CD14-positive monocyte (primary cell): ENCODE results near the gene RFX2. TPM values are rescaled to one million over a fixed set of nuclear protein-coding genes. Genes with fewer than 3 reads are reported as not detected.

Experiments used
- DNase-seq, 3 donors: peaks; one replicate each; pipeline ENCODE4 v3.0.0-alpha.2; 2011 to 2022
- H2AFZ ChIP-seq: 2 replicates; pipeline ENCODE4 v1.6.0; 2012; ENCODE audit warnings: mild to moderate bottlenecking, low read depth, low read length, inconsistent platforms; ENCODE audit not compliant: insufficient read depth, poor library complexity, severe bottlenecking
- H3K27ac ChIP-seq, 2 donors: 1 replicate in 1 of 2; 2 replicates in 1 of 2; pipeline ENCODE4 v1.5.1; 2012 to 2013; ENCODE audit warnings: low read length in 2 of 2, control low read depth in 1 of 2, inconsistent platforms in 1 of 2, low read depth in 1 of 2, mild to moderate bottlenecking in 1 of 2
- H3K27me3 ChIP-seq, 2 donors: one replicate each; pipeline versions ENCODE4 v1.6.0 to v1.6.1; 2011 to 2013; ENCODE audit warnings: low read length in 2 of 2; ENCODE audit not compliant: control insufficient read depth in 2 of 2, insufficient read depth in 2 of 2
- H3K36me3 ChIP-seq, 2 donors: replicated peaks in 1 of 2; 1 replicate in 1 of 2; 2 replicates in 1 of 2; pipeline versions ENCODE4 v1.5.1 to v1.6.1; 2012 to 2013; ENCODE audit warnings: low read length in 2 of 2, control low read depth in 1 of 2, inconsistent platforms in 1 of 2, mild to moderate bottlenecking in 1 of 2; ENCODE audit not compliant: insufficient read depth in 2 of 2, control insufficient read depth in 1 of 2
- H3K4me1 ChIP-seq, 2 donors: 1 replicate in 1 of 2; 2 replicates in 1 of 2; pipeline versions ENCODE4 v1.5.1 to v1.6.1; 2012 to 2013; ENCODE audit warnings: low read length in 2 of 2, control low read depth in 1 of 2, inconsistent platforms in 1 of 2, mild to moderate bottlenecking in 1 of 2, moderate library complexity in 1 of 2; ENCODE audit not compliant: insufficient read depth in 2 of 2, control insufficient read depth in 1 of 2
- H3K4me2 ChIP-seq: replicated peaks from 2 replicates; pipeline ENCODE3; 2012; ENCODE audit warnings: low read length, moderate library complexity, mild to moderate bottlenecking; ENCODE audit not compliant: poor library complexity, severe bottlenecking; ENCODE audit errors: extremely low read depth
- H3K4me3 ChIP-seq, 3 experiments: fragments of 200-600 bp in 1 of 3; sonication (generic) in 1 of 3; replicated peaks in 1 of 3; 1 replicate in 2 of 3; 2 replicates in 1 of 3; pipeline ENCODE4 v1.5.1; 2011 to 2013; ENCODE audit warnings: low read length in 3 of 3, mild to moderate bottlenecking in 3 of 3, control low read depth in 2 of 3, low read depth in 2 of 3, inconsistent platforms in 1 of 3, moderate library complexity in 1 of 3
- H3K79me2 ChIP-seq: 2 replicates; pipeline ENCODE4 v1.6.0; 2012; ENCODE audit warnings: mild to moderate bottlenecking, control low read depth, inconsistent platforms, low read length, moderate library complexity; ENCODE audit not compliant: insufficient read depth
- H3K9ac ChIP-seq: 2 replicates; pipeline ENCODE4 v1.6.0; 2017; ENCODE audit warnings: low read length, mild to moderate bottlenecking; ENCODE audit not compliant: insufficient read depth, poor library complexity, severe bottlenecking
- H3K9me3 ChIP-seq, 2 donors: replicated peaks in 1 of 2; 1 replicate in 1 of 2; 2 replicates in 1 of 2; pipeline versions ENCODE4 v1.5.1 to v1.6.1; 2012 to 2013; ENCODE audit warnings: low read length in 2 of 2, control low read depth in 1 of 2; ENCODE audit not compliant: control insufficient read depth in 1 of 2, insufficient read depth in 1 of 2
- H4K20me1 ChIP-seq: 2 replicates; pipeline ENCODE4 v1.6.0; 2012; ENCODE audit warnings: mild to moderate bottlenecking, low read length, control low read depth, moderate library complexity; ENCODE audit not compliant: insufficient read depth
- H3K27ac Mint-ChIP-seq, 7 donors: one replicate each; pipeline ENCODE4 v1.8.0; 2020; ENCODE audit warnings: mild to moderate bottlenecking in 7 of 7, mixed read lengths in 7 of 7, moderate library complexity in 6 of 7, inconsistent platforms in 2 of 7
- H3K27me3 Mint-ChIP-seq, 3 donors: one replicate each; pipeline ENCODE4 v1.8.0; 2021 to 2022; ENCODE audit warnings: low read depth in 3 of 3, mild to moderate bottlenecking in 3 of 3, mixed read lengths in 3 of 3, moderate library complexity in 3 of 3, inconsistent platforms in 1 of 3
- H3K36me3 Mint-ChIP-seq, 2 donors: one replicate each; pipeline ENCODE4 v1.8.0; 2020; ENCODE audit warnings: mixed read lengths in 2 of 2, inconsistent platforms in 1 of 2, mild to moderate bottlenecking in 1 of 2
- H3K4me1 Mint-ChIP-seq: one replicate; pipeline ENCODE4 v1.8.0; 2020; ENCODE audit warnings: mild to moderate bottlenecking, mixed read lengths
- H3K4me3 Mint-ChIP-seq, 2 donors: one replicate each; pipeline ENCODE4 v1.8.0; 2020; ENCODE audit warnings: mild to moderate bottlenecking in 2 of 2, mixed read lengths in 2 of 2, moderate library complexity in 1 of 2
- H3K9me3 Mint-ChIP-seq, 7 donors: one replicate each; pipeline ENCODE4 v1.8.0; 2020 to 2022; ENCODE audit warnings: mixed read lengths in 7 of 7, mild to moderate bottlenecking in 6 of 7, moderate library complexity in 6 of 7, inconsistent platforms in 2 of 7
- CTCF ChIP-seq: fragments of 200-600 bp; IDR thresholded peaks from one replicate; pipeline ENCODE4 v1.8.0; 2022; ENCODE audit warnings: antibody characterized with exemption, mild to moderate bottlenecking
- WGBS: methylation state at CpG from one replicate; pipeline ENCODE4 v1.1.5; 2013; ENCODE audit warnings: missing lambda C conversion rate; ENCODE audit not compliant: insufficient coverage; 5-methylcytosine and 5-hydroxymethylcytosine counted together
- intact Hi-C, 2 donors: fragments of 100-400 bp; cut with micrococcal nuclease; formaldehyde crosslinking; loops; one replicate each; pipeline versions ENCODE4 v1.15.0 to v1.15.1; 2023
- polyA plus RNA-seq, 3 donors: library from polyadenylated mRNA; depleted of rRNA in 1 of 3; unstranded in 2 of 3; stranded (reverse) in 1 of 3; fragments of 300-500 nt in 2 of 3; fragments of >200 nt in 1 of 3; fragmentation: Illumina TruSeq in 2 of 3; gene quantifications; 1 replicate in 2 of 3; 2 replicates in 1 of 3; pipeline ENCODE4 v1.2.3, GENCODE V29; 2012 to 2021

Gene RFX2
- polyA plus RNA-seq, 3 donors, result 5.7 to 12.9 (median 8.7) TPM

- H3K4me3 Mint-ChIP-seq, result peak overlapping the region; percentile 71 to 86
- peaks cover 80% of the 10 kb centered on the region for H3K79me2 ChIP-seq
- TF ChIP-seq CTCF, result no peak
- H3K4me1 ChIP-seq, result peaks cover 44 to 46% of the 10 kb centered on the region in 2 donors
- peak; percentile 87 to 93 (median 90) for DNase-seq
- H3K4me1 Mint-ChIP-seq, result peaks cover 54% of the 10 kb centered on the region
- peak overlapping the region; percentile 63 for H3K9ac ChIP-seq
- no peaks in the 10 kb centered on the region for H3K9me3 Mint-ChIP-seq
- peaks cover 56% of the 10 kb centered on the region for H4K20me1 ChIP-seq
- peak overlapping the region; percentile 90 to 93 for H3K27ac ChIP-seq
- peak overlapping the region; percentile 96 to 98 (median 96) for H3K27ac Mint-ChIP-seq
- peak overlapping the region; percentile 76 for H2AFZ ChIP-seq
- H3K36me3 ChIP-seq, result peaks cover 13 to 38% of the 10 kb centered on the region in 2 donors
- H3K9me3 ChIP-seq, result no peaks in the 10 kb centered on the region
- H3K27me3 Mint-ChIP-seq, result peaks cover 0 to 6% (median 1%) of the 10 kb centered on the region in 3 donors
- intact Hi-C loops, result no loop called here
- H3K36me3 Mint-ChIP-seq, result peaks cover 34 to 43% of the 10 kb centered on the region in 2 donors
- WGBS, result 0% methylated on average over 9 of the region's 13 CpGs
- peak overlapping the region in 2 of 3 experiments; percentile 22 to 66 for H3K4me3 ChIP-seq
- H3K4me2 ChIP-seq, result peak overlapping the region; percentile 64
- no peaks in the 10 kb centered on the region for H3K27me3 ChIP-seq
Measured at GRCh38 chr19:5947435-5947834, 162.9 kb downstream of the RFX2 start.

GRCh38 chr19:5943623-5944022 lies 166.7 kb downstream of the RFX2 start:
- peaks cover 24% of the 10 kb centered on the region for H3K4me1 Mint-ChIP-seq
- 79% methylated on average over 7 of the region's 10 CpGs for WGBS
- Histone ChIP-seq H3K4me3 (no peak overlapping the region), H3K4me2 (no peak overlapping the region), H3K4me1 (peaks cover 24% of the 10 kb centered on the region in 2 donors), H3K9me3 (no peaks in the 10 kb centered on the region), H4K20me1 (peaks cover 66% of the 10 kb centered on the region), H3K36me3 (peaks cover 33 to 57% of the 10 kb centered on the region in 2 donors), H3K27ac (peak overlapping the region in 1 of 2 donors; percentile 32), H3K79me2 (peaks cover 55% of the 10 kb centered on the region), H3K9ac (no peak overlapping the region), H3K27me3 (no peaks in the 10 kb centered on the region), H2AFZ (no peak overlapping the region)
- DNase-seq, result no peak
- no peak for TF ChIP-seq CTCF
- no peak overlapping the region for H3K4me3 Mint-ChIP-seq
- no peaks in the 10 kb centered on the region for H3K9me3 Mint-ChIP-seq
- peaks cover 0 to 2% (median 1%) of the 10 kb centered on the region in 3 donors for H3K27me3 Mint-ChIP-seq
- intact Hi-C loops, result no loop called here
- H3K27ac Mint-ChIP-seq, result no peak overlapping the region
- peaks cover 44 to 60% of the 10 kb centered on the region in 2 donors for H3K36me3 Mint-ChIP-seq

Other genes with a start within 250 kb of the RFX2 start
- gene FUT5, start 240.0 kb downstream of the RFX2 start, polyA plus RNA-seq, result not detected
- gene NDUFA11, start 206.7 kb downstream of the RFX2 start, polyA plus RNA-seq, result 100 to 1,000 TPM; 188 to 552 (median 396) TPM
- gene VMAC, start 205.6 kb downstream of the RFX2 start, polyA plus RNA-seq, result 10 to 100 TPM in 1 of 3 donors, 1 to 10 TPM in 2; 3.1 to 13.0 (median 4.3) TPM
- gene CAPS, start 196.2 kb downstream of the RFX2 start, polyA plus RNA-seq, result 10 to 100 TPM in 1 of 3 donors, under 1 TPM in 2; 0.34 to 34.8 (median 0.72) TPM
- gene RANBP3, start 132.4 kb downstream of the RFX2 start, polyA plus RNA-seq, result 10 to 100 TPM in 1 of 3 donors, 1 to 10 TPM in 2; 4.5 to 49.5 (median 8.1) TPM
- gene ACSBG2, start 25.2 kb upstream of the RFX2 start, polyA plus RNA-seq, result not detected
- 10 to 100 TPM in 1 of 3 donors, under 1 TPM in 2; 0.65 to 17.3 (median 0.99) TPM for gene MLLT1, start 169.5 kb upstream of the RFX2 start, polyA plus RNA-seq
- gene ACER1, start 223.1 kb upstream of the RFX2 start, polyA plus RNA-seq, result not detected